ENCODE results near the gene TPSB2. TPM values are rescaled to one million over a fixed set of nuclear protein-coding genes. Genes with fewer than 3 reads are reported as not detected.
A peak's percentile ranks its signal among the peaks of the same experiment; 100 is the strongest.
"Not testable (repeated sequence)": the region's sequence is repeated elsewhere in the genome, so short reads cannot be mapped to it uniquely, and the experiment has no call there.

Gene TPSB2
- total RNA-seq, 5 donors from 2014 or later (not counting 1 experiment from before 2014, with no cell fraction given) = 0.32 to 4.3 (median 0.52) TPM; not detected in 1

DNA sequence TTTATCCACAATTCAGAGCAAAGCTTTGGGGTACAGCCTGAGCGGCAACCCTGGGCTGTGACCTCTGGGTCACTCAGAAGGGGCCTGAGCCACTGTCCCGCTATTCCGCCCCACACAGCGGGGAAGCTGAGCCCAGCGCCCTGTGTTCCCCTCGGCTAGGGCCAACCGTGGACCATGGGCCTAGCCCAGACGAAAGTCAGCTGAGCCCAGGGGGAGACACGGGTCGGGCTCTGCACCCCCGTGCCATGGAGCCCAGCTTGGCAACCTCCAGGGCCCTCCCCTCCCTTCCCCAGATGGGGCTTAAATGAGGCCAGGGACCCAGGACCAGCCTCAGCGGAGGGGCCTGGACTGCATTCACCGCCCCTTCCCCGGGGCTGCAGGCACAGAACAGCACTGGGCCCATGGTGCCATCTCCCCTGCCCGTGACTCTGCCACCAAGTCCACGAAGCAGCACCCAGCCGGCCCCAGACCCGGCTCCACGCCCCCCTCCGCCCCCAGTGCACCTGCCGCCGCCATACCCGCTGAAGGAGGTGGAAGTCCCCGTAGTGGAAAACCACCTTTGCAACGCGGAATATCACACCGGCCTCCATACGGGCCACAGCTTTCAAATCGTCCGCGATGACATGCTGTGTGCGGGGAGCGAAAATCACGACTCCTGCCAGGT is 27.7 kb upstream of the TPSB2 start:
- Mint-ChIP-seq H3K27me3 (peaks cover 19 to 31% of the 10 kb centered on the region in 2 donors), H3K36me3 (no peaks in the 10 kb centered on the region), H3K4me3 (no peak overlapping the region), H3K4me1 (peaks cover 4 to 5% (median 5%) of the 10 kb centered on the region in 3 donors), H3K9me3 (no peaks in the 10 kb centered on the region), H3K27ac (no peak overlapping the region)
- CTCF ChIA-PET = no interaction called here
- ATAC-seq (replicated peaks in 1 of 4) = no peak
- no peak overlapping the region for H3K4me3 ChIP-seq (ENCODE audit: control insufficient read depth in 1 of 2, extremely low read depth in 1 of 2, low read length in 1 of 2)
- H3K36me3 ChIP-seq (ENCODE audit: control insufficient read depth in 2 of 2, extremely low read depth in 1 of 2, insufficient read depth in 1 of 2, low read length in 1 of 2) = no peaks in the 10 kb centered on the region
- peaks cover 0 to 63% of the 10 kb centered on the region in 2 experiments for H3K27me3 ChIP-seq (replicated peaks in 1 of 2; ENCODE audit: control insufficient read depth in 2 of 2, extremely low read depth in 1 of 2, insufficient read depth in 2 of 2, low read length in 1 of 2)
- POLR2A ChIA-PET = no interaction called here
- WGBS (ENCODE audit: insufficient coverage) = 78% methylated on average over 31 of the region's 34 CpGs
- peak in 1 of 35 experiments; percentile 39 for DNase-seq
- H3K9me3 ChIP-seq = no peaks in the 10 kb centered on the region
- H3K4me1 ChIP-seq (ENCODE audit: control insufficient read depth in 1 of 2, extremely low read depth in 1 of 2, insufficient read depth in 2 of 2, low read length in 2 of 2) = peaks cover 0 to 10% of the 10 kb centered on the region in 2 experiments
- no peak overlapping the region for H3K27ac ChIP-seq (ENCODE audit: low read length)

GRCh38 chr16:1256874-1257322 is 26.9 kb upstream of the TPSB2 start:
- H3K4me3 ChIP-seq (ENCODE audit: control insufficient read depth in 1 of 2, extremely low read depth in 1 of 2, low read length in 1 of 2) = no peak overlapping the region
- peaks cover 0 to 55% of the 10 kb centered on the region in 2 experiments for H3K27me3 ChIP-seq (replicated peaks in 1 of 2; ENCODE audit: control insufficient read depth in 2 of 2, extremely low read depth in 1 of 2, insufficient read depth in 2 of 2, low read length in 1 of 2)
- H3K36me3 ChIP-seq (ENCODE audit: control insufficient read depth in 2 of 2, extremely low read depth in 1 of 2, insufficient read depth in 1 of 2, low read length in 1 of 2) = no peaks in the 10 kb centered on the region
- Mint-ChIP-seq H3K27me3 (peaks cover 19 to 25% of the 10 kb centered on the region in 2 donors), H3K36me3 (no peaks in the 10 kb centered on the region), H3K9me3 (no peaks in the 10 kb centered on the region), H3K4me1 (peaks cover 4 to 5% (median 5%) of the 10 kb centered on the region in 3 donors), H3K27ac (no peak overlapping the region), H3K4me3 (no peak overlapping the region)
- POLR2A ChIA-PET = no interaction called here
- CTCF ChIA-PET = no interaction called here
- 79% methylated on average over 15 of the region's 22 CpGs for WGBS (ENCODE audit: insufficient coverage)
- H3K9me3 ChIP-seq = no peaks in the 10 kb centered on the region
- no peak overlapping the region for H3K27ac ChIP-seq (ENCODE audit: low read length)
- peaks cover 0 to 10% of the 10 kb centered on the region in 2 experiments for H3K4me1 ChIP-seq (ENCODE audit: control insufficient read depth in 1 of 2, extremely low read depth in 1 of 2, insufficient read depth in 2 of 2, low read length in 2 of 2)
- ATAC-seq (replicated peaks in 1 of 4) = no peak
- no peak for DNase-seq

- H3K9me3 Mint-ChIP-seq; H3K27ac ChIP-seq (ENCODE audit: low read length); H3K36me3 ChIP-seq (ENCODE audit: control insufficient read depth in 2 of 2, extremely low read depth in 1 of 2, insufficient read depth in 1 of 2, low read length in 1 of 2); H3K4me1 Mint-ChIP-seq; H3K4me3 Mint-ChIP-seq; DNase-seq; CTCF ChIA-PET; H3K36me3 Mint-ChIP-seq; ATAC-seq (replicated peaks in 1 of 4); H3K27ac Mint-ChIP-seq; H3K9me3 ChIP-seq; POLR2A ChIA-PET; H3K4me3 ChIP-seq (ENCODE audit: control insufficient read depth in 1 of 2, extremely low read depth in 1 of 2, low read length in 1 of 2): not testable (repeated sequence)
- H3K4me1 ChIP-seq (ENCODE audit: control insufficient read depth in 1 of 2, extremely low read depth in 1 of 2, insufficient read depth in 2 of 2, low read length in 2 of 2) = peaks cover 0 to 10% of the 10 kb centered on the region in 2 experiments
- H3K27me3 Mint-ChIP-seq = peaks cover 19 to 22% of the 10 kb centered on the region in 2 donors
- 17% methylated on average over 1 of the region's 23 CpGs for WGBS (ENCODE audit: insufficient coverage)
- H3K27me3 ChIP-seq (replicated peaks in 1 of 2; ENCODE audit: control insufficient read depth in 2 of 2, extremely low read depth in 1 of 2, insufficient read depth in 2 of 2, low read length in 1 of 2) = peaks cover 0 to 50% of the 10 kb centered on the region in 2 experiments
These were observed 26.4 kb upstream of the TPSB2 start for GRCh38 chr16:1256296-1256873.

DNA sequence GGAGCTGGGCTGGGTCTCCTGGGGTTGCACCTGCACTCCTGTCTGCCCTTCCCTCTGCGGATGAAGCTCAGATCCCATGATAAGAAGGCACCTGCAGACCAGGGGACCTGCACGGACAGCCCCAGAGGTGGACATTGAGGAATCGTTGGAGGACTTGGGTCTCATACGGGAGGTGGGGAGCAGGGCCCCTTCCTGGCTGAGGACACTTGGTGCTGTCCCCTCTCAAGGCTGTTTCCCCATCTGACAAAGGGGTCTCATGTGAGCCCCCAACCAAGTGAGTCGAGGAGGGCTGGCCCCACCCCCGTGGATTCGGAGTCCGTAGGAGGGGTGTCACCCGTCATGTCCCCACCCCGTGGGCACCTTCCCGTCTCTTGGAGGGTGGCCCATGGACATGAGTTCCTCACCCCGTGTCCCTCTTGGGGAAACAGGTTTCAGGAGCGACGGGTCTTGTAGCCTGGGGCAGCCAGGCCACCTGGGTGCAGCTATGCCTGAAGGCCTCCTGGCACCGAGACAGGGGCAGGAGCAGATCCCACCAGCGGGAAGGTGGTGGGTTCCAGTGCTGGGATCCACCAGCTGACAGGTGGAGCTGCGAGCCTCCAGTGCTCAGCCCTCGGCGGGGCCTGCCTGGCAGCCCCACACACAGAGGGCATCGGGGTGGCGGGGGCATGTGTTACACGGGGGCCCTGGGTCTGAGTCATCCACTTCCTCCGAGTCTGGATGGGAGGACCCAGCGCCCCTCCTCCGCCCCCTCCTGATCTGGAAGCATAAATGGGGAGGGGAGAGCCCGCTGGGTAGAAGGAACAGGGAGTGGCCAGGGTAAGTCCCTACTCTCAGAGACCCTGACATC is 25.5 kb upstream of the TPSB2 start, which contains the start of gene TPSD1:
TPSD1 (plus strand) TSS at position 794 of the 847 bp plus-strand sequence. CDS start 212 bp downstream, outside the sequence.
- CTCF ChIA-PET = interaction anchor here in 1 of 2 donors (0.7 kb wide), 1 partner anchor 98 kb away, joined by 3 read pairs; no protein-coding TSS in a partner anchor
- Histone ChIP-seq H3K4me1 (ENCODE audit: control insufficient read depth in 1 of 2, extremely low read depth in 1 of 2, insufficient read depth in 2 of 2, low read length in 2 of 2) (peaks cover 0 to 10% of the 10 kb centered on the region in 2 experiments), H3K27me3 (replicated peaks in 1 of 2; ENCODE audit: control insufficient read depth in 2 of 2, extremely low read depth in 1 of 2, insufficient read depth in 2 of 2, low read length in 1 of 2) (peaks cover 0 to 41% of the 10 kb centered on the region in 2 experiments)
- H3K36me3 Mint-ChIP-seq; H3K27ac Mint-ChIP-seq; H3K9me3 Mint-ChIP-seq; H3K27ac ChIP-seq (ENCODE audit: low read length); H3K4me3 Mint-ChIP-seq; H3K4me1 Mint-ChIP-seq; H3K4me3 ChIP-seq (ENCODE audit: control insufficient read depth in 1 of 2, extremely low read depth in 1 of 2, low read length in 1 of 2); ATAC-seq (replicated peaks in 1 of 4); POLR2A ChIA-PET; H3K36me3 ChIP-seq (ENCODE audit: control insufficient read depth in 2 of 2, extremely low read depth in 1 of 2, insufficient read depth in 1 of 2, low read length in 1 of 2); H3K9me3 ChIP-seq; DNase-seq: not testable (repeated sequence)
- 68% methylated on average over 13 of the region's 26 CpGs for WGBS (ENCODE audit: insufficient coverage)
- peaks cover 17 to 18% of the 10 kb centered on the region in 2 donors for H3K27me3 Mint-ChIP-seq

DNA sequence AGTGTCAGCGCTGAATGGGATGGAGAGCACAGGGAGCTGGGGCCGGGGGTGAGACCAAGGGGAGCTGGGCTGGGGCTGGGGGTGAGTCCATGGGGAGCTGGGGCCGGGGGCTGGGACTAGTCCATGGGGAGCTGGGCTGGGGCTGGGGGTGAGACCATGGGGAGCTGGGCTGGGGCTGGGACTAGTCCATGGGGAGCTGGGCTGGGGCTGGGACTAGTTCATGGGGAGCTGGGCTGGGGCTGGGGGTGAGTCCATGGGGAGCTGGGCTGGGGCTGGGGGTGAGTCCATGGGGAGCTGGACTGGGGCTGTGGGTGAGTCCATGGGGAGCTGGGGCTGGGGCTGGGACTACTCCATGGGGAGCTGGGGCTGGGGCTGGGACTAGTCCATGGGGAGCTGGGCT is 24.8 kb upstream of the TPSB2 start:
- H3K36me3 ChIP-seq (ENCODE audit: control insufficient read depth in 2 of 2, extremely low read depth in 1 of 2, insufficient read depth in 1 of 2, low read length in 1 of 2); H3K4me1 Mint-ChIP-seq; POLR2A ChIA-PET; H3K4me3 Mint-ChIP-seq; H3K27ac Mint-ChIP-seq; H3K9me3 ChIP-seq; H3K4me3 ChIP-seq (ENCODE audit: control insufficient read depth in 1 of 2, extremely low read depth in 1 of 2, low read length in 1 of 2); ATAC-seq (replicated peaks in 1 of 4); H3K27ac ChIP-seq (ENCODE audit: low read length); H3K9me3 Mint-ChIP-seq; DNase-seq; H3K36me3 Mint-ChIP-seq: not testable (repeated sequence)
- CTCF ChIA-PET = interaction anchor here in 1 of 2 donors (0.7 kb wide), 1 partner anchor 99 kb away, joined by 3 read pairs; no protein-coding TSS in a partner anchor
- H3K27me3 ChIP-seq (replicated peaks in 1 of 2; ENCODE audit: control insufficient read depth in 2 of 2, extremely low read depth in 1 of 2, insufficient read depth in 2 of 2, low read length in 1 of 2) = peaks cover 0 to 34% of the 10 kb centered on the region in 2 experiments
- WGBS (ENCODE audit: insufficient coverage) = 73% methylated on average over 3 of the region's 3 CpGs
- peaks cover 12 to 15% of the 10 kb centered on the region in 2 donors for H3K27me3 Mint-ChIP-seq
- H3K4me1 ChIP-seq (ENCODE audit: control insufficient read depth in 1 of 2, extremely low read depth in 1 of 2, insufficient read depth in 2 of 2, low read length in 2 of 2) = peaks cover 0 to 10% of the 10 kb centered on the region in 2 experiments

- CTCF ChIA-PET; H3K4me1 ChIP-seq (ENCODE audit: control insufficient read depth in 1 of 2, extremely low read depth in 1 of 2, insufficient read depth in 2 of 2, low read length in 2 of 2); H3K4me3 Mint-ChIP-seq; H3K4me1 Mint-ChIP-seq; H3K27ac ChIP-seq (ENCODE audit: low read length); H3K4me3 ChIP-seq (ENCODE audit: control insufficient read depth in 1 of 2, extremely low read depth in 1 of 2, low read length in 1 of 2); POLR2A ChIA-PET; H3K9me3 ChIP-seq; H3K27ac Mint-ChIP-seq; H3K9me3 Mint-ChIP-seq; DNase-seq; H3K36me3 Mint-ChIP-seq; H3K36me3 ChIP-seq (ENCODE audit: control insufficient read depth in 2 of 2, extremely low read depth in 1 of 2, insufficient read depth in 1 of 2, low read length in 1 of 2): not testable (repeated sequence)
- no CpG with 5 or more reads among the region's 47 CpGs for WGBS (ENCODE audit: insufficient coverage)
- peaks cover 8 to 11% of the 10 kb centered on the region in 2 donors for H3K27me3 Mint-ChIP-seq
- H3K27me3 ChIP-seq (replicated peaks in 1 of 2; ENCODE audit: control insufficient read depth in 2 of 2, extremely low read depth in 1 of 2, insufficient read depth in 2 of 2, low read length in 1 of 2) = peaks cover 0 to 25% of the 10 kb centered on the region in 2 experiments
- ATAC-seq (replicated peaks in 1 of 4) = peak in 1 of 4 experiments; percentile 52
These were observed 23.8 kb upstream of the TPSB2 start for GRCh38 chr16:1253701-1254364.

Data from T-cell (primary cell).